SK-N-SH (cell line): ENCODE data around the gene ZGPAT.

Experiments used
- FOXJ3 ChIP-seq: sonication (generic); formaldehyde crosslinking; IDR thresholded peaks from 2 replicates; pipeline ENCODE4 v1.5.1; 2020; ENCODE audit warnings: mild to moderate bottlenecking, missing genetic modification reagents
- MEF2A ChIP-seq: IDR thresholded peaks from 2 replicates; pipeline ENCODE4 v1.4.0; 2012; ENCODE audit warnings: low read depth, borderline replicate concordance
- NRF1 ChIP-seq: IDR thresholded peaks from 2 replicates; pipeline ENCODE4 v1.6.1; 2012; ENCODE audit warnings: low read depth, mild to moderate bottlenecking, low read length
- POLR2AphosphoS5 ChIP-seq: IDR thresholded peaks from 2 replicates; pipeline ENCODE4 v1.6.1; 2012; ENCODE audit warnings: low read depth, low read length
- TF ChIP-seq, protein P1 (sequence below): fragments of 200-600 bp; sonication (generic); IDR thresholded peaks from 2 replicates; pipeline ENCODE4 v1.6.1; 2017; ENCODE audit warnings: antibody characterized with exemption, mild to moderate bottlenecking, moderate library complexity

GRCh38 chr20:63662813-63663189 lies 45.0 kb upstream of the ZGPAT start:
- TF ChIP-seq, protein P1, sequence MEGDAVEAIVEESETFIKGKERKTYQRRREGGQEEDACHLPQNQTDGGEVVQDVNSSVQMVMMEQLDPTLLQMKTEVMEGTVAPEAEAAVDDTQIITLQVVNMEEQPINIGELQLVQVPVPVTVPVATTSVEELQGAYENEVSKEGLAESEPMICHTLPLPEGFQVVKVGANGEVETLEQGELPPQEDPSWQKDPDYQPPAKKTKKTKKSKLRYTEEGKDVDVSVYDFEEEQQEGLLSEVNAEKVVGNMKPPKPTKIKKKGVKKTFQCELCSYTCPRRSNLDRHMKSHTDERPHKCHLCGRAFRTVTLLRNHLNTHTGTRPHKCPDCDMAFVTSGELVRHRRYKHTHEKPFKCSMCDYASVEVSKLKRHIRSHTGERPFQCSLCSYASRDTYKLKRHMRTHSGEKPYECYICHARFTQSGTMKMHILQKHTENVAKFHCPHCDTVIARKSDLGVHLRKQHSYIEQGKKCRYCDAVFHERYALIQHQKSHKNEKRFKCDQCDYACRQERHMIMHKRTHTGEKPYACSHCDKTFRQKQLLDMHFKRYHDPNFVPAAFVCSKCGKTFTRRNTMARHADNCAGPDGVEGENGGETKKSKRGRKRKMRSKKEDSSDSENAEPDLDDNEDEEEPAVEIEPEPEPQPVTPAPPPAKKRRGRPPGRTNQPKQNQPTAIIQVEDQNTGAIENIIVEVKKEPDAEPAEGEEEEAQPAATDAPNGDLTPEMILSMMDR, result no peak
- TF ChIP-seq POLR2AphosphoS5 (no peak), FOXJ3 (CRISPR knock-in tag) (no peak), NRF1 (no peak), MEF2A (no peak)
